Measurements from ENCODE around the gene MKRN2.
A peak's percentile ranks its signal among the peaks of the same experiment; 100 is the strongest.

The MKRN2 gene

DNA sequence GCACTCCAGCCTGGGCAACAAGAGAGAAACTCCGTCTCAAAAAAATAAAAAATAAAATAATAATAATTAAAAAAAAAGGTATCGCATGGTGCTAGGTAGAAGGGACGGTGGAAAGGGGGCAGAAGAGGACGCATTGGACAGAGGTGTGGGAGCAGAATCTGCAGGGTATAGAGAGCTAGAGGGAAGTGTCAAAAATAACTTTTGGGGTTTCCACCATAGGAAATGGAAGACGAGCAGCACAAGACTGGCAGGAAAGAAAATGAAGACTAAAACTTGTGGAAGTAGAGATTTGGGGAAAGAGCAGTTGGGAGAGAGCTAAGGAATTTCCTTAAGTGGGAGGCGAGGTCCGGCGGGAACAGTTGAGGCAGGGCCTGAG, 585 bp upstream of the MKRN2 start:
- TF ChIP-seq, protein P1, sequence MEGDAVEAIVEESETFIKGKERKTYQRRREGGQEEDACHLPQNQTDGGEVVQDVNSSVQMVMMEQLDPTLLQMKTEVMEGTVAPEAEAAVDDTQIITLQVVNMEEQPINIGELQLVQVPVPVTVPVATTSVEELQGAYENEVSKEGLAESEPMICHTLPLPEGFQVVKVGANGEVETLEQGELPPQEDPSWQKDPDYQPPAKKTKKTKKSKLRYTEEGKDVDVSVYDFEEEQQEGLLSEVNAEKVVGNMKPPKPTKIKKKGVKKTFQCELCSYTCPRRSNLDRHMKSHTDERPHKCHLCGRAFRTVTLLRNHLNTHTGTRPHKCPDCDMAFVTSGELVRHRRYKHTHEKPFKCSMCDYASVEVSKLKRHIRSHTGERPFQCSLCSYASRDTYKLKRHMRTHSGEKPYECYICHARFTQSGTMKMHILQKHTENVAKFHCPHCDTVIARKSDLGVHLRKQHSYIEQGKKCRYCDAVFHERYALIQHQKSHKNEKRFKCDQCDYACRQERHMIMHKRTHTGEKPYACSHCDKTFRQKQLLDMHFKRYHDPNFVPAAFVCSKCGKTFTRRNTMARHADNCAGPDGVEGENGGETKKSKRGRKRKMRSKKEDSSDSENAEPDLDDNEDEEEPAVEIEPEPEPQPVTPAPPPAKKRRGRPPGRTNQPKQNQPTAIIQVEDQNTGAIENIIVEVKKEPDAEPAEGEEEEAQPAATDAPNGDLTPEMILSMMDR (IDR thresholded peaks at IDR 0.05; ENCODE audit: low read depth, low read length), result no peak
- peak overlapping the region; percentile 85 for H3K4me3 ChIP-seq (ENCODE audit: low read depth, low read length)

DNA sequence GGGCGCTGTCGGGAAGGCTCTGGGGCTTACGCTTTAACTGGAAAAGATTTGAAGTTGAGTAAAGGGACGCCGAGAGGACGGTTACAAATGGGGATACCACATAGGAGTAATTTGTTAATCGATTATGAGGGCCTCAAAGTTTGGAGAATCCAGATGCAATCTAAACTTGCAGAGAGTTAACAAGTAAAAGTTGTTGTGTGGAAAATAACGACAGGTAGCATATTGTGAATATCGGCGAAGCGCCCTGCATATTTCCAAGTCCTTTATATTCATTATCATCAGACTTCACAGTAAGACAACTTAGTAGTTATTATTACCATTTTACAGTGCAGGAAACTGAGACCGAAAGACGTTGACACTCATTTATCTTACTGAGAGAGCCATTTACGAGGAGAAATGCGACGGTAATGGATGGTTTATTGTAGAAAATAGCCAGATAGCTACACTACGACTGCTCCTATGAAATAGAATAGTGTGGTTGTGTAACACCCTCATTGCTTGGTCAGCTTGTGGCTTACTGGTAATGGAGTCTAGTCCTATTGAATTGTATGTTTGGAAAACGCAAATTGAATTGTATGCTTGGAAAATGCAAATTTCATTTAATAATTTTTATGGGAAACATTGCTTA, 700 bp downstream of the MKRN2 start:
- TF ChIP-seq, protein P1 (IDR thresholded peaks at IDR 0.05; ENCODE audit: low read depth, low read length), result no peak
- H3K4me3 ChIP-seq (ENCODE audit: low read depth, low read length), result peak overlapping the region; percentile 85

DNA sequence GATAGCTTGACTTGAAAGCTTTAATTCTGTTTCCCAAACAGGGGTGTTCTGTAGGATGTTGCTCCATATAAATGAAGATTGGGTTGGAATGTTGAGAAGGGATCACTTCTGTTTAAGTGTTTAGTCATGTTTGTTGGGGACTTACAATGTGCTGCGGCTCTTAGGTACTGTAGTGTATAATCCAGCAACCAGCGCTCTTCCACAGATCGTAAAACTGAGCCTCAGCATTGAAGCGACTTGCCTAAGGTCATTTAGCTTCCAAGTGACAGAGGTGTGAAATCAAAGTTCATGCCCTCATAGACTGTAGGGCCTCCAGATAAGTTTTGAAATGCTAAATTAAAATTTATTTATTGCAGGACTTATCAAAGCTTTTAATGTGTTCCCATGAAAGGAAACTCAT, 1.8 kb downstream of the MKRN2 start:
- H3K4me3 ChIP-seq (ENCODE audit: low read depth, low read length), result peak overlapping the region; percentile 85
- TF ChIP-seq, protein P1 (IDR thresholded peaks at IDR 0.05; ENCODE audit: low read depth, low read length), result no peak

DNA sequence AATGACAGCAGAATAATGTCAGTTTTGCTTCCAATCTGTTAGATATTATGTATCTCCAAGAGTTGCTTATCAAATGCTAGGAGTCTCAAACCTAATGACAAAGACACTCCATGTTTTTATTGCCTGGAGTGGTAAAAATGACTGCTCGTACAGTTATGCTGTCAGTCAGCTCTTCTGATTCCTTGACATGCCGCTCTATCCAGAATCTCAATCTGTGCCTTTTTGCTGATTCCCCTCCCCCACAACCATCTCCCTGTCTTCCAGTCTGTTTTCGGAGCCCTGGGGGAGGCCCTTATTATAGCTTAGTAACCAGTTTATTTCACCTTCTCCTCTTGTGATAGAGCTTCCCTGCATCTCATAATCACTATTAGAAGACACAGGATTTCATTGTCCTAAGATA, 2.6 kb downstream of the MKRN2 start:
- no peak overlapping the region for H3K4me3 ChIP-seq (ENCODE audit: low read depth, low read length)
- TF ChIP-seq, protein P1 (IDR thresholded peaks at IDR 0.05; ENCODE audit: low read depth, low read length), result no peak

DNA sequence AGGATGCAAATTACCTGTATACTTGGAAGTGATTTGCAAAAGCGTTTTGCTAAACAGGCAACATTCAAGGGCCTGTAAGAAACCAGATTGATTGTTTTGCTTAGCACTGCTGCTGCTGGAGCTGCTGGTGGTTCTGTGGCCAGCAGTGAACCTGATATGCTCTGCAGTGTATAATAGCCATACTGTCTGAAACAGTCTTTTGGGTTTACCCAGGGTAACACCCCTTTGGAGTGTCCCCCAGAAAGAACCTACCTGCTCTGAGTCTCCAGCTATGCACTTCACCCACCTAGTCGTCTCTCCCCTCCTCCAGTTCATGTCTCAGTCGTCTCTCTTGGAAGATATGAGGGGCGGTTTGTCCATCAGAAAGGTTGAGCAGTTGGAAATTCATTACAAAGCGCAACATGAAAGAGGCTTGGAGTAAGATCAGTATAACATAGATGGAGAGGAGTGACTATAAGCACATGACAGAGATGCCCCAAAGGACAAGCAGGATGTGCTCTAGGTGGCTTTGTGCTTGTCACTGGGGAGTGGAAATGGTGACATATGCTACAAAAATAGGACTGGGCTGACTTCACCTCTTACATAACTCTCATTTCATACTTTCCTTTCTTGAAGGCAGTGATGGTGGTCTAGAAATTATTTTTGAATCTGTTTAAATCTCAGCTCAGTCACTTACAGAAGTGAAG, 3.8 kb downstream of the MKRN2 start:
- TF ChIP-seq, protein P1 (IDR thresholded peaks at IDR 0.05; ENCODE audit: low read depth, low read length), result no peak
- no peak overlapping the region for H3K4me3 ChIP-seq (ENCODE audit: low read depth, low read length)

DNA sequence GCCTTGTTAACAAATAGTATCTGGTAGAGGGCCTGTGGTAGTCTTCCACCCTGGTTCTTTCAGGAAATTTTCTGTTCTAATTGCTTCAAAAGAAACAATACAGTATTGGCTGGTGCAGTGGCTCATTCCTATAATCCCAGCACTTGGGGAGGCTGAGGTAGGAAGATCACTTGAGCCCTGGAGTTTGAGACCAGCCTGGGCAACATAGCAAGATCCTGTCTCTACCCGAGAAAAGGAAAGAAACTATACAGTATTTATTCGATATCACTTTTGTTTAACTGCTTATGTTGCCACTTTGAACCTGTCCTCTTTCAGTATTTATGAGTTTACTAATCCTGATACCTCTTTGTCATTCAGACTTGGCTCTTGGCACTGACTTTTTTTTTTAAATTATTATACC, 4.5 kb downstream of the MKRN2 start:
- TF ChIP-seq, protein P1 (IDR thresholded peaks at IDR 0.05; ENCODE audit: low read depth, low read length), result no peak
- no peak overlapping the region for H3K4me3 ChIP-seq (ENCODE audit: low read depth, low read length)

DNA sequence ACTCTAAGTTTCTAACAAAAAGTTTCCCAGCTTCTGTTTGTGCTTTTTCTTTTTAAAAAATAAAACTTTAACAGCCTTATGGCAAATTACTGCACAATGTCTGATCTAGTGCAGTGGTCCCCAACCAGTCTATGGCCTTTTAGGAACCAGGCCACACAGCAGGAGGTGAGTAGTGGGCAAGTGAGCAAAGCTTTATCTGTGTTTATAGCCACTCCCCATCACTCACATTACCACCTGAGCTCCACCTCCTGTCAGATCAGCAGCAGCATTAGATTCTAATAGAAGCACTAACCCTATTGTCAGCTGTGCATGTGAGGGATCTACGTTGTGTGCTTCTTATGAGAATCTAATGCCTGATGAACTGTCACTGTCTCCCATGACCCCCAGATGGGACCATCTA, 5.6 kb downstream of the MKRN2 start:
- H3K4me3 ChIP-seq (ENCODE audit: low read depth, low read length), result no peak overlapping the region
- TF ChIP-seq, protein P1 (IDR thresholded peaks at IDR 0.05; ENCODE audit: low read depth, low read length), result no peak
